Stimulated activated CD8-positive, alpha-beta memory T cell treated with anti-CD3 and anti-CD28 coated beads, Interleukin-12 subunit alpha, Interleukin-12 subunit beta, amount 100 ng/mL, for 4 hours (primary cell): ENCODE results near the gene SNRPE.

Experiments used
- DNase-seq: peaks from one replicate; pipeline ENCODE4 v3.0.0-alpha.2; 2020; ENCODE audit warnings: low read depth

SNRPE gene

DNA sequence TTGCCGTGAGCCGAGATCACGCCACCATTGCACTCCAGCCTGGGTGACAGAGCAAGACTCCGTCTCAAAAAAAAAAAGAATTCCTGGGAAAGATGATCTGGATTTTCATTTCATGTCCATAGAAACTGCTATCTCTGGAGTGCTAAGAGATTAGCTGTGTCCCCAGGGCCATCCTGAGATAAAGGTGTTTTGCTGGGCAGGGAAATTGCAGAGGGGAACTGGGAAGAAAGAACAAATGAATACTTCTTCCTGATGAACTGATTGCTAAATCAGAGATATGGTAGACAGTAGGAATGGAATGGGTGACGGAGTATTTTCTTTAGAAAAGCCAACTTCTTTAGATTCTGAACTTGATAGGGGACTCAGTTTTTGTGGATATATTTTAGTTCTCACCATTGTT lies 19.2 kb downstream of the SNRPE start:
- no peak for DNase-seq

DNA sequence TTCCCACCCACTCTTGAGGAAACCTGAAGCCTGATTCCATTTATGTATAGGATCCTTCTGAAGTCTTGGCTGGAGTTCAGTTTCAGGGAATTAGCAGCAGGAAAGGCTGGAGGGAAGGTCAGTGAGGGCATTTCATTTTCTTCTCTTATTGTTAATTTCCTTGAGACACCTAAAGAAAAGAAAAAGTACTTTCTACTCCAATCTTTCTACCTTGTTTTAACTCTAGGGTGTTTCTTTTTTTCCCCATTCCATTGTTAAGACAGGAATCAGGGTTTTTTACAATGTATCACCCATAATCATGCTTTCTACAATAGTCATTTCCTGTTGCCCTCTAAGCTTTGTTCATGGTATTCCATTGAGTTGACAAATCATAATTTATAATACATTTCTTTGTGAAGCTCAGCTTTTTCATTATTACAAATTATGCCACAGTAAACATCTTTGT lies 27.4 kb downstream of the SNRPE start:
- DNase-seq, result no peak

- no peak for DNase-seq
Observed at GRCh38 chr1:203891950-203892349, 30.6 kb downstream of the SNRPE start.

GRCh38 chr1:203898458-203899352 lies 37.3 kb downstream of the SNRPE start:
- DNase-seq, result no peak

- DNase-seq, result no peak
Observed at GRCh38 chr1:203899353-203899716, 37.9 kb downstream of the SNRPE start.

DNA sequence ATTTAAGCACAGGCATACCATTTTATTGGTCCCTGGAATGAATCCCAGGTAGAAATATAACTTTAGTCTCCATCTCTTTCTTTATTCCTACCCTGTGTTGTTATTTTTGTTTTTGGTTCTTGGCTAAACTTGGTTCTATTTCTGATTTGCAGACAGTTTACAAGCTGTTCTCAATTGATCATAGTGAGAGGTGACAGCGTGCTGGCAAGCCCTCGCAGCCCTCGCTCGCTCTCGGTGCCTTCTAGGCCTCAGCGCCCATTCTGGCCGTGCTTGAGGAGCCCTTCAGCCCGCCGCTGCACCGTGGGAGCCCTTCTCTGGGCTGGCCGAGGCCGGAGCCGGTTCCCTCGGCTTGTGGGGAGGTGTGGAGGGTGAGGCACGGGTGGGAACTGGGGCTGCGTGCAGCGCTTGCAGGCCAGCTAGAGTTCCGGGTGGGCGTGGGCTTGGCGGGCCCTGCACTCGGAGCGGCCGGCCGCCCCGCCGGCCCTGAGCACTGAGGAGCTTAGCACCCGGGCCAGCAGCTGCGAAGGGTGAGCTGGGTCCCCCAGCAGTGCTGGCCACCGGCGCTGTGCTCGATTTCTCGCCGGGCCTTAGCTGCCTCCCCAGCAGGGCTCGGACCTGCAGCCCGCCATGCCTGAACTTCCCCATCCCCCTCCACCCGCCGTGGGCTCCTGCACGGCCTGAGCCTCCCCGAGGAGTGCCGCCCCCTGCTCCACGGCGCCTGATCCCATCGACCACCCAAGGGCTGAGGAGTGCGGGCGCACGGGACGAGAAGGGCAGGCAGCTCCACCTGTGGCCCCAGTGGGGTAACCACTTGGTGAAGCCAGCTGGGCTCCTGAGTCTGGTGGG lies 38.7 kb downstream of the SNRPE start:
- DNase-seq, result no peak

- DNase-seq, result no peak
Observed at GRCh38 chr1:203901581-203901980, 40.2 kb downstream of the SNRPE start.

DNA sequence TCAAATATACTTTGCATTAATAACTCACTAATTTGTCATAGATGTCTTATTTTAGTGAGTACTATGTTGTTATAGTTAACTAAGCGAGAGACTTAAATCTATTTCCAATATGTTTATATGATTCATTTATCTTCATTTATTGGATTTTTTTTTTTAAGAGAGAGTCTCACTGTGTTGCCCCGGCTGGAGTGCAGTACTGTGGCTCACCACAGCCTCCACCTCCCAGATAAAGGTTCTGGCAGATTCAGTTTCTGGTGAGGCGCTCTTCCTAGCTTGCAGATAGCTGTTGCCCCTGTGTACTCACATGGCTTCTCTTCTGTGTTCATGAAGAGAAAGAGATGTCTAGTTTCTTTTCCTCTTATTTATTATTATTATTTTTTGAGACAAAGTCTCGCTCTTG lies 43.9 kb downstream of the SNRPE start:
- DNase-seq, result no peak

DNA sequence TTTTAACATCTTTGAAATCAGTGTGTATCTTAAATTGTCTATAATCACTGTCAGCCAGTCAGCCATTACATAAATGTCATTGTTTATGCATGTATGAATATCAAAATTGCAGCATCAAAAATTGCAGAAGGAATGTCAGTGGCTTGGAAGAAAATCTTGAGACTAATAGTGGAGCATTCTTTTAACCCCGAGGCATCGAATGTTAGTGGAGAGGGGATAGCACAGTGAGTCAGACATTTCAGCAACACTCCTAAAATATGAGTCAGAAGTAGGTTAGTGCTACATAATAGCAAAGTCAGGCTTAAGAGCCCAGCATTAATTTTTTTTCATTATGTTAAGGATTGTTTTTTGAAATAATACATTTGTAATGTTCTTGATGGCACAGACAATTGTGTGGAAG lies 45.5 kb downstream of the SNRPE start:
- DNase-seq, result no peak

- DNase-seq, result no peak
Observed at GRCh38 chr1:203907901-203908300, 46.5 kb downstream of the SNRPE start.

- no peak for DNase-seq
Observed at GRCh38 chr1:203911806-203912205, 50.4 kb downstream of the SNRPE start.

GRCh38 chr1:203913073-203913521 lies 51.7 kb downstream of the SNRPE start:
- DNase-seq, result no peak

GRCh38 chr1:203914292-203914691 lies 52.9 kb downstream of the SNRPE start:
- no peak for DNase-seq

DNA sequence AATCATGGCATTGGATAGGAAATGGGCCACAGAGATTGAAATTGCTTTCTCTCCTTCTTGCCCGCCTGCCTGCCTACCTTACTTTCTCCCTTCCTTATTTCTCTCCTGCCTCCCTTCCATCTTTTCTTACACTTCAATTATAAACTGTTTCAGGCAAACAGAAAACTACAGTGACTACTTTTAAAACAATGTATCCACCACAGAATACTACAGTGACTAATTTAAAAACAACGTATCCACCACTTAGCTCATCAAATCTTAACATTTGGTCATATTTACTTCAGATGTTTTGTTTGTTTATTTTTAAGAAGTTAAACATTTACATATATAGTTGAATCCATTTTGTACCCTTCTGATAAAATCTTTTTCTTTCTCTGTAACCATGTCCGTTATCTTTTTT lies 54.4 kb downstream of the SNRPE start:
- no peak for DNase-seq

GRCh38 chr1:203916756-203917155 lies 55.4 kb downstream of the SNRPE start:
- no peak for DNase-seq
